ENCODE data around the gene DAAM2.

DNA sequence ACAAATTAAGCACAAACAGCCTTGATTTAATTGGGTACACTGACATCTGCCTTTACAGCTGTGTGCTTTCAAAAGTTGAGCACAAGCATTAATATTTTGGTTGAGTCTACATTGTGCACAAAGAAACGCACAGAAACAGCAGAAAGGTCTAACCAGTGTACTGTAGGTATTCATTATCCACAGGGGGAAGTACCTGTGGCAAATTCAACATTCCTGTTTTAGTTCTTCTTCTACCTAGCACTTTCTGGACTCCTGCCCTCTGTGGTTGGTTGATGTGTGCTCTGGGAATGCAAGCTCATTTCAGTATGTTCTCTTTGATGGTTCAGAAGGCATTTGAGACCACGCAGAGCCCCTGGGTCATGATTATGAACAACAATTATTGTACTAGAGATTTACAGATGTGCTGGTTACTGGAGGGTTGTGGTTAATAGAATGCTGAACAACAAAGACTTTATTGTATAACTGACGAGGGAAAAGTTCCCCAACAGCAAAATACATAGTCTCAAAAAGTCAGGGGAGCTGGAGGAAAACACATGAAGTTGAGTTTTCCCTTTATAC lies 26.6 kb upstream of the DAAM2 start:
- TF ChIP-seq, protein P1, sequence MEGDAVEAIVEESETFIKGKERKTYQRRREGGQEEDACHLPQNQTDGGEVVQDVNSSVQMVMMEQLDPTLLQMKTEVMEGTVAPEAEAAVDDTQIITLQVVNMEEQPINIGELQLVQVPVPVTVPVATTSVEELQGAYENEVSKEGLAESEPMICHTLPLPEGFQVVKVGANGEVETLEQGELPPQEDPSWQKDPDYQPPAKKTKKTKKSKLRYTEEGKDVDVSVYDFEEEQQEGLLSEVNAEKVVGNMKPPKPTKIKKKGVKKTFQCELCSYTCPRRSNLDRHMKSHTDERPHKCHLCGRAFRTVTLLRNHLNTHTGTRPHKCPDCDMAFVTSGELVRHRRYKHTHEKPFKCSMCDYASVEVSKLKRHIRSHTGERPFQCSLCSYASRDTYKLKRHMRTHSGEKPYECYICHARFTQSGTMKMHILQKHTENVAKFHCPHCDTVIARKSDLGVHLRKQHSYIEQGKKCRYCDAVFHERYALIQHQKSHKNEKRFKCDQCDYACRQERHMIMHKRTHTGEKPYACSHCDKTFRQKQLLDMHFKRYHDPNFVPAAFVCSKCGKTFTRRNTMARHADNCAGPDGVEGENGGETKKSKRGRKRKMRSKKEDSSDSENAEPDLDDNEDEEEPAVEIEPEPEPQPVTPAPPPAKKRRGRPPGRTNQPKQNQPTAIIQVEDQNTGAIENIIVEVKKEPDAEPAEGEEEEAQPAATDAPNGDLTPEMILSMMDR (conservative IDR thresholded peaks at IDR 0.05; ENCODE audit: low read depth, low read length): no peak
- TF ChIP-seq EZH2 (IDR thresholded peaks at IDR 0.05; ENCODE audit: borderline replicate concordance, low read depth, low read length, poor library complexity, severe bottlenecking): no peak

Data from A673 (cell line).